ENCODE results near the gene CCDC192.

The CCDC192 gene

GRCh38 chr5:127950707-127951391, 247.7 kb downstream of the CCDC192 start:
- no peak for TF ChIP-seq CTCF (conservative IDR thresholded peaks at IDR 0.05; ENCODE audit: control insufficient read depth, insufficient read depth, low read depth, low read length)

GRCh38 chr5:127951791-127952190, 248.6 kb downstream of the CCDC192 start:
- TF ChIP-seq CTCF (conservative IDR thresholded peaks at IDR 0.05; ENCODE audit: control insufficient read depth, insufficient read depth, low read depth, low read length): no peak
- no peak for DNase-seq (ENCODE audit: low read depth)
- H3K4me3 ChIP-seq (ENCODE audit: control insufficient read depth, low read depth, low read length): no peak overlapping the region

More at GRCh38 chr5:127950707-127951391, 247.7 kb downstream of the CCDC192 start:
- no peak for DNase-seq (ENCODE audit: low read depth)
- no peak overlapping the region for H3K4me3 ChIP-seq (ENCODE audit: control insufficient read depth, low read depth, low read length)

GRCh38 chr5:127957183-127957582, 254.0 kb downstream of the CCDC192 start:
- peak; percentile 77 for DNase-seq (ENCODE audit: low read depth)
- TF ChIP-seq CTCF (conservative IDR thresholded peaks at IDR 0.05; ENCODE audit: control insufficient read depth, insufficient read depth, low read depth, low read length): no peak
- H3K4me3 ChIP-seq (ENCODE audit: control insufficient read depth, low read depth, low read length): no peak overlapping the region

GRCh38 chr5:127957701-127958239, 254.6 kb downstream of the CCDC192 start:
- H3K4me3 ChIP-seq (ENCODE audit: control insufficient read depth, low read depth, low read length): no peak overlapping the region
- TF ChIP-seq CTCF (conservative IDR thresholded peaks at IDR 0.05; ENCODE audit: control insufficient read depth, insufficient read depth, low read depth, low read length): no peak
- DNase-seq (ENCODE audit: low read depth): no peak

- no peak overlapping the region for H3K4me3 ChIP-seq (ENCODE audit: control insufficient read depth, low read depth, low read length)
- no peak for TF ChIP-seq CTCF (conservative IDR thresholded peaks at IDR 0.05; ENCODE audit: control insufficient read depth, insufficient read depth, low read depth, low read length)
These were observed 255.3 kb downstream of the CCDC192 start for GRCh38 chr5:127958421-127959011.

GRCh38 chr5:127959152-127959764, 256.1 kb downstream of the CCDC192 start:
- peak; percentile 86 for DNase-seq (ENCODE audit: low read depth)
- H3K4me3 ChIP-seq (ENCODE audit: control insufficient read depth, low read depth, low read length): no peak overlapping the region
- no peak for TF ChIP-seq CTCF (conservative IDR thresholded peaks at IDR 0.05; ENCODE audit: control insufficient read depth, insufficient read depth, low read depth, low read length)

More at GRCh38 chr5:127958421-127959011, 255.3 kb downstream of the CCDC192 start:
- no peak for DNase-seq (ENCODE audit: low read depth)

Measured in fibroblast of mammary gland (primary cell).